Measurements from ENCODE around the gene ZNF160.
"Not testable (repeated sequence)": the region's sequence is repeated elsewhere in the genome, so short reads cannot be mapped to it uniquely, and the experiment has no call there.

The ZNF160 gene

DNA sequence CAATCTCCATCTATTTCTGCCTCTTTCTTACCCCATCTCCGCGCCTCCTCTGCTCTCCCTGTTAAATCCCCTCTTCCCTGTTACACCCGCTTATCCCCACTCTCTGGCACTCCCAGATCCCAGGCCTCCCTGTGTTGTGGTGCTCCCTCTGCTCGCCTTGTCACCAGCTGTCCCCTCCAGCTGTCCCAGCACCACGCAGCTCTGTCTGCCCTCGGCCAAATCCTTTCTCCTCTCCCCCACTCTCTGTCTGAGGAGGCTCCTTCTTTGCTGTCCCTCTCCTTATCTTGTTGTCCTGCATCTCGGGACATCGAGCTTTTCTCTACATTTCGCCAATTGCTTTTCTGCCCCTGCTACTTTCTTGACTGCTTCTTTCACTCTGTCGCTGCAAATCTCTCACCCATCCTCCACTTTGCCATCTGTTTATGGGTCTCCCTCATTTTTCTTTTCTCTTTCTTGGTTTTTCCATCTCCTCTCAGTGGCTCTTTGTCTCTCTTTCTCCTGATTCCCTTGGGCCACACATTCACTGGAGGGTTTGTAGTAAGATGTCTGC lies 941 bp downstream of the ZNF160 start:
- H3K4me3 ChIP-seq (ENCODE audit: low read depth, low read length): peak overlapping the region; percentile 96
- TF ChIP-seq, protein P1, sequence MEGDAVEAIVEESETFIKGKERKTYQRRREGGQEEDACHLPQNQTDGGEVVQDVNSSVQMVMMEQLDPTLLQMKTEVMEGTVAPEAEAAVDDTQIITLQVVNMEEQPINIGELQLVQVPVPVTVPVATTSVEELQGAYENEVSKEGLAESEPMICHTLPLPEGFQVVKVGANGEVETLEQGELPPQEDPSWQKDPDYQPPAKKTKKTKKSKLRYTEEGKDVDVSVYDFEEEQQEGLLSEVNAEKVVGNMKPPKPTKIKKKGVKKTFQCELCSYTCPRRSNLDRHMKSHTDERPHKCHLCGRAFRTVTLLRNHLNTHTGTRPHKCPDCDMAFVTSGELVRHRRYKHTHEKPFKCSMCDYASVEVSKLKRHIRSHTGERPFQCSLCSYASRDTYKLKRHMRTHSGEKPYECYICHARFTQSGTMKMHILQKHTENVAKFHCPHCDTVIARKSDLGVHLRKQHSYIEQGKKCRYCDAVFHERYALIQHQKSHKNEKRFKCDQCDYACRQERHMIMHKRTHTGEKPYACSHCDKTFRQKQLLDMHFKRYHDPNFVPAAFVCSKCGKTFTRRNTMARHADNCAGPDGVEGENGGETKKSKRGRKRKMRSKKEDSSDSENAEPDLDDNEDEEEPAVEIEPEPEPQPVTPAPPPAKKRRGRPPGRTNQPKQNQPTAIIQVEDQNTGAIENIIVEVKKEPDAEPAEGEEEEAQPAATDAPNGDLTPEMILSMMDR (IDR thresholded peaks at IDR 0.05; ENCODE audit: low read depth, low read length): no peak

DNA sequence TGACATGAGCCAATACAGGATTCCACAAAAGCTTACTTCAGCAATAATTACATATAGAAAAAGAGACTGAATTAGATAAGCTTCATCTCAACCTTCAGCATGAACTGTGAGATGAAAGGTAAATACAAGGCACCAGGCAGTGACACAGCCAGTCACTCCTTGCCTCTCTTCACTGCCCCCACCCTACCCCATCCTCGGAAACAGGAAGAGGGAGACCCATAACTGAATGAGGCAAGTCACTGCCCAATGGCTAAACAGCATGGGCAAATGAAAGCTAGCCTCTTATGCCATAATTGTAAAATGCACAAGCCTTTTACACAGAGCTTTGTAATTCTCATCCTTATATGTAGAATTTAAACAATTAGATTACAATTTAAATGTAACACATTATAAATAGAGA lies 1.7 kb downstream of the ZNF160 start:
- peak overlapping the region; percentile 96 for H3K4me3 ChIP-seq (ENCODE audit: low read depth, low read length)
- TF ChIP-seq, protein P1 (IDR thresholded peaks at IDR 0.05; ENCODE audit: low read depth, low read length): no peak

DNA sequence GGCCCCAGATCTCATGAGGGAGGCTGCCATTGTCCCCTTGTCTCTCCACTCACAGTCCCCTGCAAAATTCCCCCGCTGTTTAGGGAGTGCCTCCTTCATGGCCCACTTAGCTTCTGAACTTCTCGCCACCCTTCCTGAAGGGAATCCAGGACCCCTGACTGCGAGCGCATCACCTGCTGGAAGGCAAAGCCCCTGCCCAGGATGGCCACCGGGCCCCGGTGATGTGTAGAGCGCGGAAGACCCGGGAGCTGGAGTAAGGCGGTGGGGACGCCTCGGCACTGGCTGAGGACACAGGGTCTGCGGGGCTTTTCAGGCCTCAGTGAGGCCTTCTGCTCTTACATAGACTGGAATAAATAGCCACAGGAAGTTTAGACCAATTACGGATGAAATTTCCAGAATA lies 4.7 kb downstream of the ZNF160 start:
- not testable (repeated sequence) for H3K4me3 ChIP-seq (ENCODE audit: low read depth, low read length)

DNA sequence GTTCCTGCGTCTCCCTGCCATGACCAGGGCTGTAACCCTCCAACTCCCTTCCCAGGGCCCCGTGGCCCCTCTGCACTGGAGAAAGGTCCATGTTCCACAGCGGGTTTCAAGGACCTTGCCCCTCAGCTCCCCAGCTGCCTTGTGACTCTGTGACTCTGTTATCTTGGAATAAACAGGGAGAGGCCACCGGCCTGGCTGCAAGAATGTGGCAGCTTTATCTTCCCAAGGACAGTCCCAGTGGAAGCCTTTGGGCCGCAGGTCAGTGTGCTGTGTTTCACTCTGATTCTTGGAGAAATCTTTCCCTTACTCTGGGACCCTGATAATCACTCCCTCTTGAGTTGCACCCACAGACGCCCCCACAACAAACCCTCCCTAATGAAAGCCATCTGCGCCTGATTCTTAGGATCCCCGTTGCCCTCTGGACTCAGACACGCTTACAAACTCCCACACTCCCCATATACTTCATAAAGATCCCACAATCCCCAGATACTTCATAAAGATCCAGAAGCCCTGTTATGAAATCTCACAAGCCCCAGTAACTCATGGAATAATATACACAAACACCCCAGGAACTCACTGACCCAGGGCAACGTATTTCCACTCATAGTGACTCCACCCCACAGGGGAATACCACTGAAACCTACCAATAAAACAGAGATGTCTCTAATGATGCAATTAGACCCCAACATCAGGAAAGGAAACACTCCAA lies 6.1 kb downstream of the ZNF160 start:
- H3K4me3 ChIP-seq (ENCODE audit: low read depth, low read length): not testable (repeated sequence)

DNA sequence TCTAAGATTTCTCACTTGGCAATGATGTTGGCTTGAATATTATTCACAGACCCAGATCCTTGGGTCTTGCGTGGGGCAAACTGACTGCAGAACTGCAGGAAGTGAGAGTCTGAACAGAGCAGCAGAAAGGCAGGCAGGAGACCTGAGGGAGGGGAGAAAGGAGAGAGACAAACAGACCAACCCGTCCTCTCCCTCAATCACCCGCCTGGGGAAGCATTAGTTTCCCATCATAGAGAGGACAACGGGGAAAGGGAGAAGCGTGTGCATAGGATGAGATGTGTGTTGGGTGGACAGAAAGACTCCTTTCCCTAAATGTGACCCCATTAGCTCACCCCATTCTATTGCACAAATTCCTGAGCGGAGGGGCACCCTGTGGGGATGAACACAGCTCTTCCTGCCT lies 6.6 kb downstream of the ZNF160 start:
- H3K4me3 ChIP-seq (ENCODE audit: low read depth, low read length): not testable (repeated sequence)

DNA sequence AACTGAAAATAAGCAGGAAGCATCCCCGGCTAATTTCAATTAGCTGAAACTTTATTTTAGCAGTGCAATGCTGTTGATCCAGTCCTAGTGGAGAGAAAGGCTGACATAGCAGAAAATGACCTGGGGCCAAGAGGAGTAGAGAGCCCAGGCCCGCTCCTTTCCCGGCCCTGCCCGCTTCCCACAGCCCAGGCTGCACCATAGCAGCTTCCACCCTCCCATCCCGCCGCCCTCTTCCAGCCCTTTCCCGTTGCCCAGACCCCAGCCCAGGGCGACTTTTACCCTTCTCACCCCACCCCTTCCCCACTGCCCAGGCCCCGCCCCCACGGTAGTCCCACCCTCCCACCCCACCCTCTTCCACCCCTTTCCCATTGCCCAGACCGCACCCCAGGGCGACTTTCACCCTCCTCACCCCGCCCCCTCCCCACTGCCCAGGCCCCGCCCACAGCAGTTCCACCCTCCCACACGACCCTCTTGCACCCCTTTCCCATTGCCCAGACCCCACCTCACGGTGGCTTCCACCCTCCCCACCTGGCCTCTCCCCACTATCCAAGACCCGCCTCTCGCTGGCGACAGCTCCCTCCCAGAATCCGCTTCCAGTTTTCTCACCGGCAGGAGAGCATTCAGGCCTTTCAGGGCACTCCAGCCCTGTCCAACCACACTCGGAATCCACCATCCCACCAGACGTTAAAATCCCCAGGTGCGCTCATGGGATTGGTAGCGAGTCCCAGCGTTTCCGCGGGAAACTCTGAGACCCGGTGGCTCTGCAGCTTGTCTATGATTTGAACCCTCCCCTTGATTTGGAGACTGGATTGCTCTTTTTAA lies 8.3 kb downstream of the ZNF160 start:
- no peak overlapping the region for H3K4me3 ChIP-seq (ENCODE audit: low read depth, low read length)

DNA sequence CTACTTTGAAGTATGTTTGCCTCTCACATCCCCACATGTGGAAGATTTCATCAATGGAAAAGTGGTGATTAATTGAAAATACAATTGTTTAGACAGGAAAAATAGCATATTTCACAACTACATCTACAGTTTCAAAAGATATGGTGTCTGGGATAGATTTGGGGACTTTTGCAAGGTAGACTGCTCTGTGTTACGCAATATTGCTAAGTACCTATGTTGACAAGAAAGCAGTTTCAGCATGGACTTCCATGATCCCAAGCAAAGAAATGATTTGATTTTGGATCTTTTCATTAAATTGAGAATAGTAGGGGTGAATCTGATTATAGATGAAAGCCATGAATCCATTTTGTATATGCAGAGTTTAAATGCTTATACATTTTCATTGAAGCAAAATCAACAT lies 10.5 kb downstream of the ZNF160 start:
- no peak overlapping the region for H3K4me3 ChIP-seq (ENCODE audit: low read depth, low read length)
- TF ChIP-seq, protein P1 (IDR thresholded peaks at IDR 0.05; ENCODE audit: low read depth, low read length): no peak

More for the DNA sequence above, 8.3 kb downstream of the ZNF160 start:
- TF ChIP-seq, protein P1 (IDR thresholded peaks at IDR 0.05; ENCODE audit: low read depth, low read length): no peak

DNA sequence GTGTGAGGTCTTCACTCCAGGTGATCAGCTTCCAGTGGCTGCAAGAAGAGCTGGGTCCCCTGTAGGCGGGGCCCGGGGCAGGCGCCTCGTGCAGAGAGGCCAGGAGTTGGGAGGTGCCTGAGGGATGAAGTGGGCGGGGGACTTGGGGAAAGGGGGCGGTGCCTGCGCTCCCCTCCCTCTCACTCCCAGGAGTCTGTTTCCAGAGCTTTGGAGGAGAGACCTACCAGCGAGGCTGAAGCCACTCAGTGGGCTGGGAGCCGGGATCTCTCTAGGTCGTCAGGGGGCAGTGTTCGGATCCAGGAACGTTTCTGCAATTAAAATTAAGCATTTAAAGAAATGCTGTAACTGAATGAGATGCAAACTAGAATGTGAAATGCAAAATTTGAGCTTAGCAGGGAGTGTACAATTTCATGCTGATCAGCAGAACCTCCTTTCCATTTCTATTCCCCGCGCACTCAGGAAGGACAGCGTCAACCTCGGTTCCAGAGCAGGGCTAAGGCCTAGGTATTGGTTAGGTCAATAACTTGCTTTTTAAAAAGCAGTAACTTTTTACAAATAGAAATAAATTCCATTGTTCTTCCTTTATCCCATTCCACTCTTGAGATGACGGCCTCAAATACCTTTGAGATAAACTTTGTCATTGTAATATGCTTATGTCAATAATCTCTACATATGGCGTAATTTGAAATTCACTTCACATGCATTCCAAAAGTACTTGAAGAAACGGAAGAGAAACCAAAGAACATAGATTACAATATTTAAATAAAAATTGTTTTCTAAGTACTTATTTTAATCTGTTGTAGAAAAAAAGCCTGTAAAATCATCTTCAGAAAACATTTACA lies 11.6 kb downstream of the ZNF160 start:
- TF ChIP-seq, protein P1 (IDR thresholded peaks at IDR 0.05; ENCODE audit: low read depth, low read length): no peak

More for the DNA sequence above, 11.6 kb downstream of the ZNF160 start:
- H3K4me3 ChIP-seq (ENCODE audit: low read depth, low read length): no peak overlapping the region
